WERI-Rb-1 (cell line): Measurements from ENCODE around the gene DPYSL3.
A peak's percentile ranks its signal among the peaks of the same experiment; 100 is the strongest.

Experiments used
- DNase-seq: peaks from one replicate; pipeline ENCODE4 v3.0.0-alpha.2; 2020
- H3K27ac ChIP-seq: fragments of 250-450 bp; sonication (Bioruptor Pico); 2 replicates; pipeline ENCODE4 v1.5.1; 2020; ENCODE audit warnings: mild to moderate bottlenecking, moderate library complexity
- H3K27me3 ChIP-seq: fragments of 250-450 bp; sonication (Bioruptor Pico); 2 replicates; pipeline ENCODE4 v1.5.1; 2021; ENCODE audit warnings: mild to moderate bottlenecking, low read depth, moderate library complexity; ENCODE audit not compliant: insufficient read depth, severe bottlenecking
- H3K36me3 ChIP-seq: fragments of 250-450 bp; sonication (Bioruptor Pico); 2 replicates; pipeline ENCODE4 v1.5.1; 2020; ENCODE audit warnings: mild to moderate bottlenecking, moderate library complexity
- H3K4me3 ChIP-seq: 2 replicates; pipeline ENCODE4 v1.5.1; 2011; ENCODE audit warnings: low read depth, mild to moderate bottlenecking, control low read depth, low read length
- H3K9me3 ChIP-seq: fragments of 250-450 bp; sonication (Bioruptor Pico); 2 replicates; pipeline ENCODE4 v1.5.1; 2021; ENCODE audit warnings: mild to moderate bottlenecking, moderate library complexity; ENCODE audit not compliant: severe bottlenecking
- CTCF ChIP-seq: IDR thresholded peaks from 2 replicates; pipeline ENCODE4 v1.5.1; 2011; ENCODE audit warnings: low read depth, mild to moderate bottlenecking, control low read depth, inconsistent platforms, low read length

DPYSL3 gene

GRCh38 chr5:147360816-147361215 is 149.1 kb downstream of the DPYSL3 start:
- Histone ChIP-seq H3K27me3 (no peaks in the 10 kb centered on the region), H3K4me3 (no peak overlapping the region), H3K27ac (no peak overlapping the region), H3K36me3 (no peaks in the 10 kb centered on the region), H3K9me3 (no peaks in the 10 kb centered on the region)
- TF ChIP-seq CTCF = no peak
- DNase-seq = peak; percentile 52

GRCh38 chr5:147359581-147359980 is 150.3 kb downstream of the DPYSL3 start:
- H3K36me3 ChIP-seq = no peaks in the 10 kb centered on the region
- no peaks in the 10 kb centered on the region for H3K9me3 ChIP-seq
- no peak overlapping the region for H3K27ac ChIP-seq
- H3K4me3 ChIP-seq = no peak overlapping the region
- no peak for TF ChIP-seq CTCF
- H3K27me3 ChIP-seq = no peaks in the 10 kb centered on the region
- DNase-seq = no peak

- Histone ChIP-seq H3K4me3 (no peak overlapping the region), H3K36me3 (no peaks in the 10 kb centered on the region), H3K27ac (no peak overlapping the region), H3K27me3 (no peaks in the 10 kb centered on the region), H3K9me3 (no peaks in the 10 kb centered on the region)
- no peak for TF ChIP-seq CTCF
- no peak for DNase-seq
Observed at GRCh38 chr5:147359101-147359500, 150.8 kb downstream of the DPYSL3 start.

- Histone ChIP-seq H3K36me3 (no peaks in the 10 kb centered on the region), H3K4me3 (no peak overlapping the region), H3K27me3 (no peaks in the 10 kb centered on the region), H3K27ac (no peak overlapping the region), H3K9me3 (no peaks in the 10 kb centered on the region)
- DNase-seq = no peak
- TF ChIP-seq CTCF = no peak
Observed at GRCh38 chr5:147349241-147349640, 160.6 kb downstream of the DPYSL3 start.

- Histone ChIP-seq H3K36me3 (no peaks in the 10 kb centered on the region), H3K27me3 (no peaks in the 10 kb centered on the region), H3K27ac (no peak overlapping the region), H3K9me3 (no peaks in the 10 kb centered on the region), H3K4me3 (no peak overlapping the region)
- no peak for DNase-seq
- no peak for TF ChIP-seq CTCF
Observed at GRCh38 chr5:147348451-147348850, 161.4 kb downstream of the DPYSL3 start.

- no peak for DNase-seq
- no peak overlapping the region for H3K27ac ChIP-seq
- no peak for TF ChIP-seq CTCF
Observed at GRCh38 chr5:147348046-147348445, 161.8 kb downstream of the DPYSL3 start.

More at GRCh38 chr5:147348046-147348445, 161.8 kb downstream of the DPYSL3 start:
- no peaks in the 10 kb centered on the region for H3K9me3 ChIP-seq
- H3K27me3 ChIP-seq = no peaks in the 10 kb centered on the region
- H3K4me3 ChIP-seq = no peak overlapping the region
- no peaks in the 10 kb centered on the region for H3K36me3 ChIP-seq
